ENCODE data around the gene NAPG.
A peak's percentile ranks its signal among the peaks of the same experiment; 100 is the strongest.
"Not testable (repeated sequence)": the region's sequence is repeated elsewhere in the genome, so short reads cannot be mapped to it uniquely, and the experiment has no call there.

Gene NAPG

GRCh38 chr18:10539124-10539523 lies 13.3 kb downstream of the NAPG start:
- peaks cover 30% of the 10 kb centered on the region for H3K36me3 ChIP-seq (replicated peaks)
- in situ Hi-C loops (cut with MboI; ENCODE audit: low sequenced_read_pairs); DNase-seq (ENCODE audit: low spot score in 2 of 2); H3K27me3 ChIP-seq (ENCODE audit: low read depth); H3K4me3 ChIP-seq; H3K4me1 ChIP-seq; H3K9me3 ChIP-seq: not testable (repeated sequence)

- H3K9me3 ChIP-seq = no peaks in the 10 kb centered on the region
- H3K27me3 ChIP-seq (ENCODE audit: low read depth) = no peaks in the 10 kb centered on the region
- in situ Hi-C loops (cut with MboI; ENCODE audit: low sequenced_read_pairs) = no loop called here
- H3K36me3 ChIP-seq (replicated peaks) = peaks cover 40% of the 10 kb centered on the region
- H3K4me3 ChIP-seq = no peak overlapping the region
- no peak for DNase-seq (ENCODE audit: low spot score in 2 of 2)
- no peaks in the 10 kb centered on the region for H3K4me1 ChIP-seq
These were observed 17.4 kb downstream of the NAPG start for GRCh38 chr18:10543277-10543676.

GRCh38 chr18:10544093-10544748 lies 18.4 kb downstream of the NAPG start:
- no peaks in the 10 kb centered on the region for H3K4me1 ChIP-seq
- DNase-seq (ENCODE audit: low spot score in 2 of 2) = no peak
- peaks cover 42% of the 10 kb centered on the region for H3K36me3 ChIP-seq (replicated peaks)
- no peak overlapping the region for H3K4me3 ChIP-seq
- no peaks in the 10 kb centered on the region for H3K9me3 ChIP-seq
- H3K27me3 ChIP-seq (ENCODE audit: low read depth) = no peaks in the 10 kb centered on the region
- in situ Hi-C loops (cut with MboI; ENCODE audit: low sequenced_read_pairs) = no loop called here

GRCh38 chr18:10546557-10547300 lies 20.9 kb downstream of the NAPG start:
- H3K27me3 ChIP-seq (ENCODE audit: low read depth) = no peaks in the 10 kb centered on the region
- no peak overlapping the region for H3K4me3 ChIP-seq
- no peak for DNase-seq (ENCODE audit: low spot score in 2 of 2)
- in situ Hi-C loops (cut with MboI; ENCODE audit: low sequenced_read_pairs) = no loop called here
- H3K36me3 ChIP-seq (replicated peaks) = peaks cover 40% of the 10 kb centered on the region
- no peaks in the 10 kb centered on the region for H3K9me3 ChIP-seq
- H3K4me1 ChIP-seq = no peaks in the 10 kb centered on the region

- no peaks in the 10 kb centered on the region for H3K4me1 ChIP-seq
- H3K27me3 ChIP-seq (ENCODE audit: low read depth) = no peaks in the 10 kb centered on the region
- in situ Hi-C loops (cut with MboI; ENCODE audit: low sequenced_read_pairs) = loop anchor here (25.0 kb wide), 1 partner anchor 110 kb away; no protein-coding TSS in a partner anchor
- DNase-seq (ENCODE audit: low spot score in 2 of 2) = no peak
- peaks cover 51% of the 10 kb centered on the region for H3K36me3 ChIP-seq (replicated peaks)
- H3K4me3 ChIP-seq = no peak overlapping the region
- no peaks in the 10 kb centered on the region; the same call in 1 of the 2 replicates for H3K9me3 ChIP-seq
These were observed 26.4 kb downstream of the NAPG start for GRCh38 chr18:10552226-10552625.

- H3K4me3 ChIP-seq; DNase-seq (ENCODE audit: low spot score in 2 of 2); H3K9me3 ChIP-seq; H3K27me3 ChIP-seq (ENCODE audit: low read depth); H3K4me1 ChIP-seq: not testable (repeated sequence)
- in situ Hi-C loops (cut with MboI; ENCODE audit: low sequenced_read_pairs) = loop anchor here (25.0 kb wide), 1 partner anchor 106 kb away; no protein-coding TSS in a partner anchor
- H3K36me3 ChIP-seq (replicated peaks) = peaks cover 34% of the 10 kb centered on the region
These were observed 30.4 kb downstream of the NAPG start for GRCh38 chr18:10556251-10556650.

GRCh38 chr18:10557085-10557677 lies 31.4 kb downstream of the NAPG start:
- DNase-seq (ENCODE audit: low spot score in 2 of 2) = no peak
- H3K36me3 ChIP-seq (replicated peaks) = peaks cover 29% of the 10 kb centered on the region
- no peak overlapping the region for H3K4me3 ChIP-seq
- in situ Hi-C loops (cut with MboI; ENCODE audit: low sequenced_read_pairs) = loop anchor here (25.0 kb wide), 1 partner anchor 105 kb away; no protein-coding TSS in a partner anchor
- H3K9me3 ChIP-seq = no peaks in the 10 kb centered on the region; the same call in 1 of the 2 replicates
- no peaks in the 10 kb centered on the region for H3K4me1 ChIP-seq
- H3K27me3 ChIP-seq (ENCODE audit: low read depth) = no peaks in the 10 kb centered on the region

- H3K36me3 ChIP-seq (replicated peaks) = peaks cover 17% of the 10 kb centered on the region; the same call in 1 of the 2 replicates
- DNase-seq (ENCODE audit: low spot score in 2 of 2) = no peak
- in situ Hi-C loops (cut with MboI; ENCODE audit: low sequenced_read_pairs) = loop anchor here (25.0 kb wide), 1 partner anchor 104 kb away; no protein-coding TSS in a partner anchor
These were observed 32.6 kb downstream of the NAPG start for GRCh38 chr18:10558243-10558966.

GRCh38 chr18:10558967-10559298 lies 33.1 kb downstream of the NAPG start:
- DNase-seq (ENCODE audit: low spot score in 2 of 2) = no peak
- Histone ChIP-seq H3K27me3 (ENCODE audit: low read depth) (no peaks in the 10 kb centered on the region), H3K36me3 (replicated peaks) (peaks cover 15% of the 10 kb centered on the region; the same call in 1 of the 2 replicates), H3K9me3 (no peaks in the 10 kb centered on the region; the same call in 1 of the 2 replicates), H3K4me3 (no peak overlapping the region), H3K4me1 (no peaks in the 10 kb centered on the region)
- in situ Hi-C loops (cut with MboI; ENCODE audit: low sequenced_read_pairs) = loop anchor here (25.0 kb wide), 1 partner anchor 103 kb away; no protein-coding TSS in a partner anchor

More at GRCh38 chr18:10558243-10558966, 32.6 kb downstream of the NAPG start:
- no peaks in the 10 kb centered on the region for H3K27me3 ChIP-seq (ENCODE audit: low read depth)
- no peaks in the 10 kb centered on the region; the same call in 1 of the 2 replicates for H3K9me3 ChIP-seq
- H3K4me3 ChIP-seq = no peak overlapping the region
- no peaks in the 10 kb centered on the region for H3K4me1 ChIP-seq

GRCh38 chr18:10559553-10560451 lies 34.0 kb downstream of the NAPG start:
- no peak overlapping the region for H3K4me3 ChIP-seq
- H3K9me3 ChIP-seq = no peaks in the 10 kb centered on the region; the same call in 1 of the 2 replicates
- H3K4me1 ChIP-seq = no peaks in the 10 kb centered on the region
- DNase-seq (ENCODE audit: low spot score in 2 of 2) = no peak
- peaks cover 14% of the 10 kb centered on the region; the same call in 1 of the 2 replicates for H3K36me3 ChIP-seq (replicated peaks)
- H3K27me3 ChIP-seq (ENCODE audit: low read depth) = no peaks in the 10 kb centered on the region
- in situ Hi-C loops (cut with MboI; ENCODE audit: low sequenced_read_pairs) = loop anchor here (25.0 kb wide), 1 partner anchor 102 kb away; no protein-coding TSS in a partner anchor

GRCh38 chr18:10560452-10561045 lies 34.7 kb downstream of the NAPG start:
- H3K4me1 ChIP-seq = no peaks in the 10 kb centered on the region
- in situ Hi-C loops (cut with MboI; ENCODE audit: low sequenced_read_pairs) = loop anchor here (25.0 kb wide), 1 partner anchor 102 kb away; no protein-coding TSS in a partner anchor
- no peaks in the 10 kb centered on the region for H3K27me3 ChIP-seq (ENCODE audit: low read depth)
- H3K9me3 ChIP-seq = no peaks in the 10 kb centered on the region; the same call in 1 of the 2 replicates
- no peak overlapping the region for H3K4me3 ChIP-seq
- peaks cover 9% of the 10 kb centered on the region; the same call in 1 of the 2 replicates for H3K36me3 ChIP-seq (replicated peaks)
- DNase-seq (ENCODE audit: low spot score in 2 of 2) = peak; percentile 47 to 85

GRCh38 chr18:10562773-10563160 lies 36.9 kb downstream of the NAPG start:
- in situ Hi-C loops (cut with MboI; ENCODE audit: low sequenced_read_pairs) = loop anchor here (25.0 kb wide), 1 partner anchor 100 kb away; no protein-coding TSS in a partner anchor
- H3K27me3 ChIP-seq (ENCODE audit: low read depth) = no peaks in the 10 kb centered on the region
- no peaks in the 10 kb centered on the region for H3K9me3 ChIP-seq
- H3K4me3 ChIP-seq = no peak overlapping the region
- no peak for DNase-seq (ENCODE audit: low spot score in 2 of 2)
- H3K4me1 ChIP-seq = no peaks in the 10 kb centered on the region
- H3K36me3 ChIP-seq (replicated peaks) = no peaks in the 10 kb centered on the region

All from HAP-1 (cell line).